OCI-LY7 (cell line): ENCODE data around the gene NUDT22. TPM values are rescaled to one million over a fixed set of nuclear protein-coding genes. Genes with fewer than 3 reads are reported as not detected.

Experiments used
- BruUV-seq: library from RNA; stranded (reverse); fragments of 400-500 nt; replicated peaks from 2 replicates; lab custom pipeline; 2021; lab: Mats Ljungman, UMichigan
- CTCF ChIA-PET: fragments of 300-600 bp; sonication (Branson Sonifier 250); formaldehyde crosslinking; loops from one replicate; lab custom pipeline; 2022; ENCODE audit warnings: antibody characterized with exemption; ENCODE audit not compliant: unreplicated experiment; lab: Charles Lee
- POLR2A ChIA-PET: fragments of 300-600 bp; sonication (Branson Sonifier 250); formaldehyde crosslinking; loops from one replicate; lab custom pipeline; 2022; ENCODE audit warnings: antibody characterized with exemption; lab: Charles Lee
- DNase-seq: peaks from one replicate; pipeline ENCODE4 v3.0.0-alpha.2; 2015; ENCODE audit warnings: low spot score
- H2AFZ ChIP-seq: fragments of 200-600 bp; sonication (generic), shearing (Covaris generic); 2 replicates; pipeline ENCODE4 v1.6.1; 2014; ENCODE audit warnings: mild to moderate bottlenecking, antibody characterized with exemption, low read length, moderate library complexity
- H3K27ac ChIP-seq: fragments of 200-600 bp; sonication (generic); 2 replicates; pipeline ENCODE4 v1.5.1; 2014; ENCODE audit warnings: mixed run types, low read depth, mild to moderate bottlenecking, moderate library complexity, low read length, inconsistent platforms; ENCODE audit not compliant: poor library complexity, severe bottlenecking
- H3K36me3 ChIP-seq: fragments of 200-600 bp; sonication (generic); 2 replicates; pipeline ENCODE4 v1.6.1; 2014; ENCODE audit warnings: mild to moderate bottlenecking, antibody characterized with exemption, low read length, moderate library complexity, mixed read lengths; ENCODE audit not compliant: insufficient read depth
- H3K4me1 ChIP-seq: fragments of 200-600 bp; sonication (generic); 2 replicates; pipeline ENCODE4 v1.5.1; 2014; ENCODE audit warnings: mild to moderate bottlenecking, low read length; ENCODE audit not compliant: insufficient read depth, poor library complexity, severe bottlenecking
- H3K4me2 ChIP-seq: fragments of 200-600 bp; sonication (generic); 2 replicates; pipeline ENCODE4 v1.6.1; 2014; ENCODE audit warnings: mild to moderate bottlenecking, low read length
- H3K4me3 ChIP-seq: fragments of 200-600 bp; sonication (generic); 2 replicates; pipeline ENCODE4 v1.5.1; 2014; ENCODE audit warnings: mild to moderate bottlenecking, low read depth, low read length; ENCODE audit not compliant: poor library complexity, severe bottlenecking
- H3K79me2 ChIP-seq: fragments of 200-600 bp; sonication (generic); 2 replicates; pipeline ENCODE4 v1.6.1; 2016; ENCODE audit warnings: low read depth, mild to moderate bottlenecking, low read length, moderate library complexity, mixed read lengths; ENCODE audit not compliant: insufficient read depth
- H3K9me2 ChIP-seq: fragments of 200-600 bp; sonication (generic); 2 replicates; pipeline ENCODE4 v1.6.1; 2016; ENCODE audit warnings: mild to moderate bottlenecking, low read length, mixed read lengths; ENCODE audit not compliant: insufficient read depth
- H3K9me3 ChIP-seq: fragments of 200-600 bp; sonication (generic); 2 replicates; pipeline ENCODE4 v1.6.1; 2014; ENCODE audit warnings: mild to moderate bottlenecking, mixed run types, low read length, mixed read lengths
- H4K20me1 ChIP-seq: fragments of 200-600 bp; sonication (generic); 2 replicates; pipeline ENCODE4 v1.6.1; 2014; ENCODE audit warnings: mild to moderate bottlenecking, antibody characterized with exemption, low read length, moderate library complexity, mixed read lengths; ENCODE audit not compliant: insufficient read depth
- CTCF ChIP-seq: fragments of 200-600 bp; sonication (generic); conservative IDR thresholded peaks from 2 replicates; pipeline ENCODE4 v1.5.1; 2014; ENCODE audit warnings: mild to moderate bottlenecking, antibody characterized with exemption, low read length, moderate library complexity, mixed read lengths
- EZH2phosphoT487 ChIP-seq: fragments of 200-600 bp; sonication (generic); IDR thresholded peaks from 2 replicates; pipeline ENCODE4 v1.6.1; 2018; ENCODE audit warnings: low read depth, borderline replicate concordance, mild to moderate bottlenecking, mixed run types, antibody characterized with exemption, low read length, moderate library complexity, mixed read lengths
- intact Hi-C: fragments of 100-400 bp; cut with micrococcal nuclease; formaldehyde crosslinking; loops from one replicate; pipeline ENCODE4 v1.10.0; 2022; ENCODE audit not compliant: unreplicated experiment
- total RNA-seq, 2 experiments: library from RNA; depleted of rRNA in 1 of 2; stranded (reverse); fragments of >200 nt in 1 of 2; shearing (Covaris generic) in 1 of 2; gene quantifications; 2 replicates each; pipeline ENCODE4 v1.2.3, GENCODE V29; 2014 to 2022

The NUDT22 gene
- total RNA-seq, 2 experiments from 2014 or later, result 81.4 to 98.4 TPM

DNA sequence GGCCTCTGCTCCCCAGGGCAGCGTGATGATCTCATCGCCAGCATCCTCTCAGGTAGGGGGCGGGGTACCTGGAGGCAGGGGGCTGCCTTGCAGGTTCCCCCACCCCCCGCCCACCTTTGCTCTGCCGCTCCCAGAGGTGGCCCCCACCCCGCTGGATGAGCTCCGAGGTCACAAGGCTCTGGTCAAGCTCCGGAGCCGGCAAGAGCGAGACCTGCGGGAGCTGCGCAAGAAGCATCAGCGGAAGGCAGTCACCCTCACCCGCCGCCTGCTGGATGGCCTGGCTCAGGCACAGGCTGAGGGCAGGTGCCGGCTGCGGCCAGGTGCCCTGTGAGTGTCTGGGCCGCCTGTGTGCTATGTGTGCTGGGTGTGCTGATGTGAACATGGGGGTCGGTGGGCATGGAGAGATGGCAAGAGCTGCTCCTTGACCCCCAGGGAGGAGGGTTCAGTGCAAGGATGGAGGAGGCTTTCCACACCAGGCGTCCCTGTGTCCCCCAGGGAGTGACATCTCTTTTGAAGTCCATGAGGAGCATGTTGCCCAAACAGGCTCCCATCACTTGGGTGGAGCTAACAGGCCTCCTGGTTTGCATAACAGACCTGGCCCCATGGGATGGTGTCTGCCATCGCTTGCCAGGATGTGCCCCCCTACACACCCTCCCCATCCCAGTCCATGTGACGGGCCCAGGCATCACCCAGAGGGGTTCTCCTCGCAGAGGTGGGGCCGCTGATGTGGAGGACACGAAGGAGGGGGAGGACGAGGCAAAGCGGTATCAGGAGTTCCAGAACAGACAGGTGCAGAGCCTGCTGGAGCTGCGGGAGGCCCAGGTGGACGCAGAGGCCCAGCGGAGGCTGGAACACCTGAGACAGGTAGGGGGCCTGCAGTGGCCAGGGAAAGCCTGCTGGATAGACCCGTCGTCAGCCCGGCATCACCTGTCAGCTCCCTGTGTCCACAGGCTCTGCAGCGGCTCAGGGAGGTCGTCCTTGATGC lies 39.4 kb downstream of the NUDT22 start:
- ChIA-PET POLR2A (interaction anchor here (0.8 to 1.0 kb wide), 2 partner anchors 18 to 20 kb away, joined by 3 read pairs; no protein-coding TSS in a partner anchor), CTCF (no interaction called here)
- no peak for DNase-seq
- TF ChIP-seq CTCF (no peak), EZH2phosphoT487 (no peak)
- H3K9me2 ChIP-seq, result no peaks in the 10 kb centered on the region
- H2AFZ ChIP-seq, result no peak overlapping the region
- BruUV-seq, result no TSS peak
- peaks cover 18% of the 10 kb centered on the region for H3K4me1 ChIP-seq
- no peak overlapping the region for H3K4me2 ChIP-seq
- no peaks in the 10 kb centered on the region for H4K20me1 ChIP-seq
- no peaks in the 10 kb centered on the region for H3K79me2 ChIP-seq
- intact Hi-C loops, result no loop called here
- H3K4me3 ChIP-seq, result no peak overlapping the region
- no peak overlapping the region for H3K27ac ChIP-seq
- no peaks in the 10 kb centered on the region for H3K36me3 ChIP-seq
- H3K9me3 ChIP-seq, result no peaks in the 10 kb centered on the region

GRCh38 chr11:64266339-64266738 lies 40.3 kb downstream of the NUDT22 start:
- H3K79me2 ChIP-seq, result no peaks in the 10 kb centered on the region
- H4K20me1 ChIP-seq, result no peaks in the 10 kb centered on the region
- TF ChIP-seq EZH2phosphoT487 (no peak), CTCF (no peak)
- no peak overlapping the region for H2AFZ ChIP-seq
- H3K9me3 ChIP-seq, result no peaks in the 10 kb centered on the region
- peaks cover 18% of the 10 kb centered on the region for H3K4me1 ChIP-seq
- no peaks in the 10 kb centered on the region for H3K9me2 ChIP-seq
- no peak overlapping the region for H3K4me3 ChIP-seq
- intact Hi-C loops, result no loop called here
- CTCF ChIA-PET, result no interaction called here
- no peaks in the 10 kb centered on the region for H3K36me3 ChIP-seq
- no peak for DNase-seq
- no TSS peak for BruUV-seq
- H3K4me2 ChIP-seq, result no peak overlapping the region
- POLR2A ChIA-PET, result no interaction called here
- no peak overlapping the region for H3K27ac ChIP-seq
